BE2C (cell line): ENCODE results near the gene EPHA2.

Experiments
- DNase-seq: peaks from one replicate; pipeline ENCODE4 v3.0.0-alpha.2; 2020
- H3K27me3 ChIP-seq: fragments of 250-450 bp; sonication (Bioruptor Pico); 2 replicates; pipeline ENCODE4 v1.5.1; 2020; ENCODE audit warnings: mild to moderate bottlenecking
- H3K36me3 ChIP-seq: fragments of 250-450 bp; sonication (Bioruptor Pico); 2 replicates; pipeline ENCODE4 v1.5.1; 2020; ENCODE audit warnings: mild to moderate bottlenecking
- H3K4me1 ChIP-seq: fragments of 250-450 bp; sonication (Bioruptor Pico); 2 replicates; pipeline ENCODE4 v1.5.1; 2020
- H3K4me3 ChIP-seq: 2 replicates; pipeline ENCODE4 v1.5.1; 2011; ENCODE audit warnings: low read depth, low read length
- H3K9me3 ChIP-seq: fragments of 250-450 bp; sonication (Bioruptor Pico); 2 replicates; pipeline ENCODE4 v1.5.1; 2020
- TF ChIP-seq, protein P1 (sequence below): IDR thresholded peaks from 2 replicates; pipeline ENCODE4 v1.5.1; 2012; ENCODE audit warnings: mild to moderate bottlenecking, low read depth, low read length

Gene EPHA2

DNA sequence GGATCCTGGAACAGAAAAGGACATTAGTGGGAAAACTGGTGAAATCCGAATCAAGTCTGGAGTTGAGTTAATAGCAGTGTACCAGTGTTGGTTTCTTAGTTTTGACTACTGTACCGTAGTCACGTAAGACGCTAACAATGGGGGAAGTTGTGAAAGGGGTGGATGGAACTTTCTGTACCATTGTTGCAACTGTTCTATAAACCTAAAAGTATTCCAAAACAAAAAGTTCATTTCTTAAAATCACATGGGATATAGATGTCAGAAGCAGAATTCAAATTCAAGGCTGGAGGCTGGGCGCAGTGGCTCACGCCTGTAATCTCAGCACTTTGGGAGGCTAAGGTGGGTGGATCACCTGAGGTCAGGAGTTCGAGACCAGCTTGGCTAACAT, 39.6 kb upstream of the EPHA2 start:
- Histone ChIP-seq H3K4me1 (no peaks in the 10 kb centered on the region), H3K9me3 (no peaks in the 10 kb centered on the region), H3K36me3 (no peaks in the 10 kb centered on the region), H3K4me3 (no peak overlapping the region), H3K27me3 (no peaks in the 10 kb centered on the region)
- TF ChIP-seq, protein P1, sequence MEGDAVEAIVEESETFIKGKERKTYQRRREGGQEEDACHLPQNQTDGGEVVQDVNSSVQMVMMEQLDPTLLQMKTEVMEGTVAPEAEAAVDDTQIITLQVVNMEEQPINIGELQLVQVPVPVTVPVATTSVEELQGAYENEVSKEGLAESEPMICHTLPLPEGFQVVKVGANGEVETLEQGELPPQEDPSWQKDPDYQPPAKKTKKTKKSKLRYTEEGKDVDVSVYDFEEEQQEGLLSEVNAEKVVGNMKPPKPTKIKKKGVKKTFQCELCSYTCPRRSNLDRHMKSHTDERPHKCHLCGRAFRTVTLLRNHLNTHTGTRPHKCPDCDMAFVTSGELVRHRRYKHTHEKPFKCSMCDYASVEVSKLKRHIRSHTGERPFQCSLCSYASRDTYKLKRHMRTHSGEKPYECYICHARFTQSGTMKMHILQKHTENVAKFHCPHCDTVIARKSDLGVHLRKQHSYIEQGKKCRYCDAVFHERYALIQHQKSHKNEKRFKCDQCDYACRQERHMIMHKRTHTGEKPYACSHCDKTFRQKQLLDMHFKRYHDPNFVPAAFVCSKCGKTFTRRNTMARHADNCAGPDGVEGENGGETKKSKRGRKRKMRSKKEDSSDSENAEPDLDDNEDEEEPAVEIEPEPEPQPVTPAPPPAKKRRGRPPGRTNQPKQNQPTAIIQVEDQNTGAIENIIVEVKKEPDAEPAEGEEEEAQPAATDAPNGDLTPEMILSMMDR, result no peak
- no peak for DNase-seq

DNA sequence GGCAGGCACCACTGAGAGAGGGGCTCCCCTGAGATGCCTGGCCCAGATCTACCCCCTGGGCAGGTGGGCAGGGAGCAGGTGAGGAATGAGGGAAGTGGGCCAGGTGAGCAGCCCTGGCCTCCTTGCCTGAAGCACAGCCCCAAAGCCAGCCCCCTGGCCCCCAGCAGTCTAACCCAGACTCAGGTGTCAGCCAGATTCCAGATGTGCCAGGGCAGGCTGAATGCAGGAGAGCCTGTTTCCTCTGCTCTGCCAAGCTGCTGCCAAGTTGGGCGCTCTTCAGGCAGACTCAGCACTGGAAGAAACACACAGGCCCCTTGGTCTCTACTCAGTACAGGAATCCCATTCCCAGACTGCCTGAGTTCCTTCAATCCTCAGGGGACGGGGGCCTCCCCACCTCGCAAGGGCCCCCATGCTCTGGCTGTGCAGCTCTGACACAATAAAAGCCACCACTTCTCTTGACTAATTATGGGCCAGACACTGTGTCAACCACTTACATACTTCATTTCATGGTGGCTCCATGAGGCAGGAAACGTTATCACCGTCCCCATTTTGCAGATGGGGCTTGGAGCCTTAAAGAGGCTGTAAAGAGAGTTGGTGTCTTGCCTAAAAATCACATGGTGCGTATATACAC, 36.2 kb upstream of the EPHA2 start:
- Histone ChIP-seq H3K4me1 (no peaks in the 10 kb centered on the region), H3K9me3 (no peaks in the 10 kb centered on the region), H3K36me3 (no peaks in the 10 kb centered on the region), H3K27me3 (no peaks in the 10 kb centered on the region), H3K4me3 (no peak overlapping the region)
- DNase-seq, result no peak
- TF ChIP-seq, protein P1, result no peak

DNA sequence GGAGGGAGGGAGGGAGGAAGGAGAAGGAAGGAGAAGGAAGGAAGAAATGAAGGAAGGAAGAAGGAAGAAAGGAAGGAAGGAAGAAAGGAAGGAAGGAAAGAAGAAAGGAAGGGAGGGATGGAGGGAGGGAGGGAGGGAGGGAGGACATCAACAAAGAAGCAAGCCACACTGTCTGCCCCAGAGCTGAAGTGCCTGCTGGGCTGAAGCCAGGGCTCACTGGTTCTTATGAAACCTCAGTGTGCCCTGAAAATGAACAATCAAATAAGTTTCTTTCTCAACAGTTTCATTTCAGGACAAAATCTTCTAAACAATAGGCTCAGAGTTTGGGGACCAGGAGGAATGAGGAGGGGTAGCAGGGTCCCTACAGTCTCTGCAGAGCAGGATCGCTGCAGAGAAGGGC, 35.4 kb upstream of the EPHA2 start:
- H3K4me1 ChIP-seq, result no peaks in the 10 kb centered on the region
- H3K27me3 ChIP-seq, result no peaks in the 10 kb centered on the region
- no peak overlapping the region for H3K4me3 ChIP-seq
- TF ChIP-seq, protein P1, result no peak
- H3K36me3 ChIP-seq, result no peaks in the 10 kb centered on the region
- no peaks in the 10 kb centered on the region for H3K9me3 ChIP-seq
- no peak for DNase-seq

DNA sequence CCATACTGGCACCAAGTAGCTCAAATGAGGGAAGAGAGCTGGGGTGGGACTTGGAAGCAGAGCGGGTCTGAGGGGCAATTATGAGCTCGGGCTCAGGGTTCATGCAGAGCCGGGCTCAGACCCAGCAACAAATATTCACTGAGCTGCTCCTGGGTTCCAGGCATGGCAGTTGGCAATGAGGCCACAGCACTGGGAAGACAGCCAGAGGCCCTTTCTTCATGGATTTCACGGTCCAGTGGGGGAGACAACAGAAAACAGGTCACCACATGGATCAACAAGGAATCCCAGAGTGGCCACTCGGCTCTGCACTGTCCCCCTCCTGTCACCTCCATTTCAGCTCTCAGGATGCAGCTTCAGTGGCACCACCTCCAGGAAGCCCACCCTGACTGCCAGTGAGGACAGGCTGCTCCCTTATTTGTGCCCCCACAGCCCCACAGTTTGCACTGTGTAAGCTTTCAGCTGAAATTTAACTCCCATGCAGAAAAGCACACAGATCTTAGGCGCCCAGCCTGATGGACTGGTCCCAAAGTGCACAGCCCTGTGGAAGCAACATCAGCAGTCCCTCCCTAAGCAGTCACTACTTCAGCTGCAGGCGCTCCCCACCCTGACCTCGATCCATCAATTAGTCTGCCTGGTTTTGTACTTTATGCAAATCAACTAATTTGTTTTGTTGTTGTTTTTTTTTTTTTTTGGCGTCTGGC, 34.2 kb upstream of the EPHA2 start:
- Histone ChIP-seq H3K4me1 (no peaks in the 10 kb centered on the region), H3K27me3 (no peaks in the 10 kb centered on the region), H3K4me3 (no peak overlapping the region), H3K36me3 (no peaks in the 10 kb centered on the region), H3K9me3 (no peaks in the 10 kb centered on the region)
- DNase-seq, result peak; percentile 59
- TF ChIP-seq, protein P1, result no peak

DNA sequence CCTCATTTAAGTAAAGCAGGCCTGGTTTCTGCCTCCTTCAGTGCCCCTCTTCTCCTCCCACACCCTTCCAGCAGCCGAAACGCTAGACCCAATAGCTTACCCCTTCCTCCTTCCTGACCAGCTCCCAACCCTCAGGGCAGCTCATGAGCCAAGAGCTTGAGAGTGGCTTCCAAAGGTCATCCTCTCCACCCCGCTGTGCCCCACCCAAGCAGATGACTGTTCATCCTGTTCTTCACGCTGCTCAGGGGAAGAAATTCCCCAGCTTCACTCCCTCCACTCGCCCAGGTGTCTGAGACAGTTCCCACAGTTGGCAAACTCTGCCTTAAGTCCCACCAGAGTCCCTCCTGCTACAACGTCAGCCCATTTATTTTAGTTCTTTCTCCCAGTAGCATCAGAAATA, 33.1 kb upstream of the EPHA2 start:
- Histone ChIP-seq H3K4me3 (no peak overlapping the region), H3K4me1 (no peaks in the 10 kb centered on the region), H3K9me3 (no peaks in the 10 kb centered on the region), H3K27me3 (no peaks in the 10 kb centered on the region), H3K36me3 (no peaks in the 10 kb centered on the region)
- TF ChIP-seq, protein P1, result no peak
- no peak for DNase-seq

DNA sequence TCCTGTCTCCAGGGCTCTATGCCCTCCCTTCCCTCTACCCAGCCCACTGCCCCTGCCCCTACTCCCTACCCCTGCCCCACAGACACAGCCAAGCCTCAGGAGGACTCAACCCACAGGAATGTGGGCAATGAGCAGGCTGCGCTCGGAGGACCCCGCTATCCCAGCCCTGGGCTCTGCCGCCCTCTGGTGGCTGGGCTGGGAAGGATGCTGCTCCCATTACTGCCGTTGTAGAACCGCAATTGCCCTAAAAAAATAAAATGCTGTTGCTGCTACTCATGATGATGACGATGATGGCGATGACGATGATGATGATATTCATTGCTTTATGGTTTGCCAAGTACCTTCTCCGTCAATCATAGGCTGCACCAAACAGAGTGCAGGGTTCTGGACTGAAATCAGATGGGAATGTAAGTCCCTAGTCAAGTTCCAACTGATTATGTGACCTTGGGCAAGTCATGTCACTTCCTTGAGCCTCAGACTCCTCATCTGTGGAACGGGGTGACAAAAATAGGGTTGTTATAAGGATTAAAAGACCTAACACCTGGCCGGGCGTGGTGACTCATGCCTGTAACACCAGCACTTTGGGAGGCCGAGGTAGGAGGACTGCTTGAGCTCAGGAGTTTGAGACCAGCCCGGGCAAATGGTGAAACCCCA, 32.0 kb upstream of the EPHA2 start:
- no peaks in the 10 kb centered on the region for H3K27me3 ChIP-seq
- H3K9me3 ChIP-seq, result no peaks in the 10 kb centered on the region
- no peaks in the 10 kb centered on the region for H3K36me3 ChIP-seq
- peak; percentile 65 for DNase-seq
- no peak overlapping the region for H3K4me3 ChIP-seq
- TF ChIP-seq, protein P1, result peak; percentile 84
- no peaks in the 10 kb centered on the region for H3K4me1 ChIP-seq
